Epithelial cell of esophagus (primary cell): ENCODE data around the gene PERCC1.
"Not testable (repeated sequence)": the region's sequence is repeated elsewhere in the genome, so short reads cannot be mapped to it uniquely, and the experiment has no call there.

ENCODE experiments used
- DNase-seq: peaks from one replicate; pipeline ENCODE4 v3.0.0; 2010; ENCODE audit warnings: low read depth
- H3K4me3 ChIP-seq: 2 replicates; pipeline ENCODE4 v1.5.1; 2011; ENCODE audit warnings: mild to moderate bottlenecking, low read length, control low read depth
- CTCF ChIP-seq: IDR thresholded peaks from 2 replicates; pipeline ENCODE4 v1.5.1; 2011; ENCODE audit warnings: low read depth, mild to moderate bottlenecking, low read length, control low read depth, inconsistent platforms; ENCODE audit not compliant: insufficient read depth; ENCODE audit errors: missing control alignments

PERCC1 gene

GRCh38 chr16:1466968-1467521 lies 36.2 kb downstream of the PERCC1 start:
- TF ChIP-seq CTCF: no peak
- DNase-seq: no peak
- no peak overlapping the region for H3K4me3 ChIP-seq

- no peak for DNase-seq
- no peak for TF ChIP-seq CTCF
- no peak overlapping the region for H3K4me3 ChIP-seq
Measured at GRCh38 chr16:1468426-1468810, 37.5 kb downstream of the PERCC1 start.

- not testable (repeated sequence) for H3K4me3 ChIP-seq, DNase-seq
Measured at GRCh38 chr16:1469141-1469540, 38.3 kb downstream of the PERCC1 start.

- no peak overlapping the region for H3K4me3 ChIP-seq
- TF ChIP-seq CTCF: no peak
- no peak for DNase-seq
Measured at GRCh38 chr16:1469693-1470201, 38.9 kb downstream of the PERCC1 start.

- no peak for TF ChIP-seq CTCF
- DNase-seq: no peak
- H3K4me3 ChIP-seq: no peak overlapping the region
Measured at GRCh38 chr16:1470481-1471251, 39.8 kb downstream of the PERCC1 start.

- no peak overlapping the region for H3K4me3 ChIP-seq
- TF ChIP-seq CTCF: no peak
- no peak for DNase-seq
Measured at GRCh38 chr16:1471569-1472194, 40.8 kb downstream of the PERCC1 start.

GRCh38 chr16:1472974-1473373 lies 42.1 kb downstream of the PERCC1 start:
- no peak for TF ChIP-seq CTCF
- no peak for DNase-seq
- no peak overlapping the region for H3K4me3 ChIP-seq
